Duodenal mucosa (tissue), 2 donors: Measurements from ENCODE around the gene AQP12B.
A peak's percentile ranks its signal among the peaks of the same experiment; 100 is the strongest.
"Not testable (repeated sequence)": the region's sequence is repeated elsewhere in the genome, so short reads cannot be mapped to it uniquely, and the experiment has no call there.

ENCODE experiments used
- H3K27ac ChIP-seq: one replicate; pipeline ENCODE4 v1.7.0; 2013; ENCODE audit warnings: low read depth, low read length
- H3K27me3 ChIP-seq, 2 donors: one replicate each; pipeline ENCODE4 v1.7.0; 2013; ENCODE audit warnings: low read length in 2 of 2, control low read depth in 1 of 2; ENCODE audit not compliant: insufficient read depth in 2 of 2, control insufficient read depth in 1 of 2
- H3K36me3 ChIP-seq, 2 donors: one replicate each; pipeline ENCODE4 v1.7.0; 2013; ENCODE audit warnings: low read length in 2 of 2, control low read depth in 1 of 2; ENCODE audit not compliant: insufficient read depth in 2 of 2, control insufficient read depth in 1 of 2
- H3K4me1 ChIP-seq, 2 donors: one replicate each; pipeline ENCODE4 v1.7.0; 2013; ENCODE audit warnings: low read length in 2 of 2, control low read depth in 1 of 2; ENCODE audit not compliant: insufficient read depth in 2 of 2, control insufficient read depth in 1 of 2
- H3K4me3 ChIP-seq, 2 donors: one replicate each; pipeline ENCODE4 v1.7.0; 2013; ENCODE audit warnings: low read length in 2 of 2, low read depth in 1 of 2
- H3K9ac ChIP-seq, 2 donors: one replicate each; pipeline ENCODE4 v1.7.0; 2013; ENCODE audit warnings: low read length in 2 of 2, low read depth in 1 of 2
- H3K9me3 ChIP-seq, 2 donors: one replicate each; pipeline ENCODE4 v1.7.0; 2013; ENCODE audit warnings: low read length in 2 of 2, control low read depth in 1 of 2; ENCODE audit not compliant: control insufficient read depth in 1 of 2

AQP12B gene

GRCh38 chr2:240664622-240665021, 18.1 kb downstream of the AQP12B start:
- no peaks in the 10 kb centered on the region for H3K4me1 ChIP-seq
- H3K4me3 ChIP-seq, result no peak overlapping the region
- peaks cover 2 to 4% of the 10 kb centered on the region in 2 donors for H3K9me3 ChIP-seq
- no peaks in the 10 kb centered on the region for H3K36me3 ChIP-seq
- H3K27me3 ChIP-seq, result peaks cover 0 to 7% of the 10 kb centered on the region in 2 donors
- no peak overlapping the region for H3K27ac ChIP-seq
- no peak overlapping the region for H3K9ac ChIP-seq

- Histone ChIP-seq H3K27me3 (peaks cover 0 to 7% of the 10 kb centered on the region in 2 donors), H3K4me3 (no peak overlapping the region), H3K4me1 (no peaks in the 10 kb centered on the region), H3K36me3 (no peaks in the 10 kb centered on the region), H3K9me3 (peaks cover 2 to 4% of the 10 kb centered on the region in 2 donors), H3K27ac (no peak overlapping the region), H3K9ac (no peak overlapping the region)
These were observed 19.0 kb downstream of the AQP12B start for GRCh38 chr2:240663546-240664190.

GRCh38 chr2:240662681-240663080, 20.0 kb downstream of the AQP12B start:
- Histone ChIP-seq H3K27ac (no peak overlapping the region), H3K27me3 (peaks cover 0 to 7% of the 10 kb centered on the region in 2 donors), H3K9ac (no peak overlapping the region), H3K36me3 (no peaks in the 10 kb centered on the region), H3K4me1 (no peaks in the 10 kb centered on the region), H3K9me3 (peaks cover 2 to 4% of the 10 kb centered on the region in 2 donors), H3K4me3 (no peak overlapping the region)

GRCh38 chr2:240659883-240660282, 22.8 kb downstream of the AQP12B start:
- not testable (repeated sequence) for H3K9ac ChIP-seq, H3K4me3 ChIP-seq, H3K36me3 ChIP-seq, H3K27me3 ChIP-seq, H3K4me1 ChIP-seq, H3K9me3 ChIP-seq, H3K27ac ChIP-seq

GRCh38 chr2:240655931-240656886, 26.5 kb downstream of the AQP12B start:
- Histone ChIP-seq H3K36me3 (no peaks in the 10 kb centered on the region), H3K27ac (no peak overlapping the region), H3K27me3 (peaks cover 5 to 6% of the 10 kb centered on the region in 2 donors), H3K4me3 (peak overlapping the region in 1 of 2 donors; percentile 45), H3K9me3 (no peaks in the 10 kb centered on the region), H3K4me1 (peaks cover 0 to 3% of the 10 kb centered on the region in 2 donors), H3K9ac (no peak overlapping the region)

- no peak overlapping the region for H3K4me3 ChIP-seq
- no peak overlapping the region for H3K27ac ChIP-seq
- no peaks in the 10 kb centered on the region for H3K36me3 ChIP-seq
- H3K27me3 ChIP-seq, result peaks cover 25 to 26% of the 10 kb centered on the region in 2 donors
- H3K9ac ChIP-seq, result no peak overlapping the region
- no peaks in the 10 kb centered on the region for H3K9me3 ChIP-seq
- peaks cover 0 to 3% of the 10 kb centered on the region in 2 donors for H3K4me1 ChIP-seq
These were observed 31.5 kb downstream of the AQP12B start for GRCh38 chr2:240651185-240651584.

- peaks cover 22 to 26% of the 10 kb centered on the region in 2 donors for H3K27me3 ChIP-seq
- H3K4me1 ChIP-seq, result no peaks in the 10 kb centered on the region
- H3K9ac ChIP-seq, result no peak overlapping the region
- H3K9me3 ChIP-seq, result no peaks in the 10 kb centered on the region
- H3K27ac ChIP-seq, result no peak overlapping the region
- no peaks in the 10 kb centered on the region for H3K36me3 ChIP-seq
- H3K4me3 ChIP-seq, result no peak overlapping the region
These were observed 32.3 kb downstream of the AQP12B start for GRCh38 chr2:240650254-240650965.

GRCh38 chr2:240649331-240649730, 33.4 kb downstream of the AQP12B start:
- Histone ChIP-seq H3K9ac (no peak overlapping the region), H3K9me3 (no peaks in the 10 kb centered on the region), H3K4me1 (no peaks in the 10 kb centered on the region), H3K27ac (no peak overlapping the region), H3K4me3 (no peak overlapping the region), H3K27me3 (peaks cover 19 to 27% of the 10 kb centered on the region in 2 donors), H3K36me3 (no peaks in the 10 kb centered on the region)

- no peak overlapping the region for H3K4me3 ChIP-seq
- no peaks in the 10 kb centered on the region for H3K36me3 ChIP-seq
- no peak overlapping the region for H3K9ac ChIP-seq
- no peaks in the 10 kb centered on the region for H3K9me3 ChIP-seq
- no peak overlapping the region for H3K27ac ChIP-seq
- H3K27me3 ChIP-seq, result peaks cover 19 to 32% of the 10 kb centered on the region in 2 donors
- H3K4me1 ChIP-seq, result no peaks in the 10 kb centered on the region
These were observed 33.9 kb downstream of the AQP12B start for GRCh38 chr2:240648650-240649275.
